Keratinocyte (primary cell): ENCODE measurements around the gene ITGB8. TPM values are rescaled to one million over a fixed set of nuclear protein-coding genes. Genes with fewer than 3 reads are reported as not detected.

Source experiments
- DNase-seq: peaks from one replicate; pipeline ENCODE4 v3.0.0-alpha.2; 2011; ENCODE audit warnings: low read depth, missing footprints, low spot score
- FAIRE-seq: peaks from 2 replicates; lab custom pipeline; 2011; peaks lifted over from hg19 to GRCh38; lab: Jason Lieb, UNC
- H2AFZ ChIP-seq: 2 replicates; pipeline ENCODE4 v1.6.0; 2012; ENCODE audit warnings: low read length, control low read depth, inconsistent platforms; ENCODE audit not compliant: control insufficient read depth
- H3K27ac ChIP-seq: 2 replicates; pipeline ENCODE4 v1.5.1; 2011; ENCODE audit warnings: low read length; ENCODE audit not compliant: control insufficient read depth, insufficient read depth
- H3K27me3 ChIP-seq: 3 replicates; pipeline ENCODE4 v1.6.0; 2011; ENCODE audit warnings: low read length; ENCODE audit not compliant: control insufficient read depth, insufficient read depth; ENCODE audit errors: extremely low read depth
- H3K36me3 ChIP-seq, 2 experiments: 2 replicates in 1 of 2; 3 replicates in 1 of 2; pipeline ENCODE4 v1.5.1; 2011; ENCODE audit warnings: low read length in 2 of 2, mild to moderate bottlenecking in 1 of 2; ENCODE audit not compliant: control insufficient read depth in 2 of 2, insufficient read depth in 2 of 2; ENCODE audit errors: extremely low read depth in 1 of 2
- H3K4me1 ChIP-seq: 3 replicates; pipeline ENCODE4 v1.5.1; 2011; ENCODE audit warnings: low read length; ENCODE audit not compliant: control insufficient read depth, insufficient read depth; ENCODE audit errors: extremely low read depth
- H3K4me2 ChIP-seq: 3 replicates; pipeline ENCODE4 v1.6.0; 2011; ENCODE audit warnings: low read depth, low read length; ENCODE audit not compliant: control insufficient read depth, insufficient read depth; ENCODE audit errors: extremely low read depth
- H3K4me3 ChIP-seq, 3 experiments: fragments of 200-600 bp in 1 of 3; sonication (generic) in 1 of 3; 2 replicates in 2 of 3; 3 replicates in 1 of 3; pipeline ENCODE4 v1.5.1; 2011 to 2016; ENCODE audit warnings: low read length in 3 of 3, mild to moderate bottlenecking in 3 of 3, control low read depth in 2 of 3, inconsistent platforms in 1 of 3, low read depth in 1 of 3, mixed read lengths in 1 of 3, mixed run types in 1 of 3, moderate library complexity in 1 of 3; ENCODE audit not compliant: control insufficient read depth in 2 of 3, insufficient read depth in 2 of 3; ENCODE audit errors: extremely low read depth in 1 of 3
- H3K79me2 ChIP-seq: 2 replicates; pipeline ENCODE4 v1.6.0; 2012; ENCODE audit warnings: low read length; ENCODE audit not compliant: control insufficient read depth, insufficient read depth
- H3K9ac ChIP-seq: 3 replicates; pipeline ENCODE4 v1.6.0; 2011; ENCODE audit warnings: low read length; ENCODE audit not compliant: control insufficient read depth, insufficient read depth; ENCODE audit errors: extremely low read depth
- H3K9me1 ChIP-seq: 3 replicates; pipeline ENCODE4 v1.6.0; 2011; ENCODE audit warnings: low read length; ENCODE audit not compliant: control insufficient read depth, insufficient read depth; ENCODE audit errors: extremely low read depth
- H3K9me3 ChIP-seq: 2 replicates; pipeline ENCODE4 v1.5.1; 2012; ENCODE audit warnings: low read depth, low read length; ENCODE audit not compliant: control insufficient read depth
- H4K20me1 ChIP-seq: 3 replicates; pipeline ENCODE4 v1.6.0; 2011; ENCODE audit warnings: low read length; ENCODE audit not compliant: control insufficient read depth, insufficient read depth; ENCODE audit errors: extremely low read depth
- EZH2 ChIP-seq: IDR thresholded peaks from one replicate; pipeline ENCODE4 v1.6.1; 2012; ENCODE audit warnings: inconsistent platforms, mild to moderate bottlenecking, low read length, moderate library complexity
- dilution Hi-C: fragments of 300-500 bp; cut with MboI; formaldehyde crosslinking; loops from one replicate; pipeline ENCODE4 v1.7.0; 2020; ENCODE audit warnings: low sequenced_read_pairs; ENCODE audit not compliant: extremely low pct_ligation_motif_present
- polyA plus RNA-seq, 5 experiments: library from polyadenylated mRNA; depleted of rRNA in 3 of 5; stranded (reverse) in 3 of 5; stranded (forward) in 1 of 5; unstranded in 1 of 5; fragments of >200 nt; gene quantifications; 1 replicate in 1 of 5; 2 replicates in 3 of 5; 3 replicates in 1 of 5; pipeline versions ENCODE4 v1.2.1 to v1.2.3, GENCODE V29; 2011 to 2012; ENCODE audit warnings: missing spikeins in 2 of 5, low read depth in 1 of 5, low replicate concordance in 1 of 5
- TF ChIP-seq, protein P1 (sequence below), 3 experiments: IDR thresholded peaks in 1 of 3; conservative IDR thresholded peaks in 1 of 3; optimal IDR thresholded peaks in 1 of 3; 2 replicates in 2 of 3; 3 replicates in 1 of 3; pipeline versions ENCODE3 to v1.5.1; 2011; ENCODE audit warnings: low read length in 3 of 3, mild to moderate bottlenecking in 3 of 3, moderate library complexity in 2 of 3, control low read depth in 1 of 3, inconsistent platforms in 1 of 3; ENCODE audit not compliant: insufficient read depth in 2 of 3; ENCODE audit errors: extremely low read depth in 1 of 3

The ITGB8 gene
- polyA plus RNA-seq, 1 donor (not counting 4 experiments of a cell fraction or from before 2014, with no cell fraction given), result 10.9 TPM

DNA sequence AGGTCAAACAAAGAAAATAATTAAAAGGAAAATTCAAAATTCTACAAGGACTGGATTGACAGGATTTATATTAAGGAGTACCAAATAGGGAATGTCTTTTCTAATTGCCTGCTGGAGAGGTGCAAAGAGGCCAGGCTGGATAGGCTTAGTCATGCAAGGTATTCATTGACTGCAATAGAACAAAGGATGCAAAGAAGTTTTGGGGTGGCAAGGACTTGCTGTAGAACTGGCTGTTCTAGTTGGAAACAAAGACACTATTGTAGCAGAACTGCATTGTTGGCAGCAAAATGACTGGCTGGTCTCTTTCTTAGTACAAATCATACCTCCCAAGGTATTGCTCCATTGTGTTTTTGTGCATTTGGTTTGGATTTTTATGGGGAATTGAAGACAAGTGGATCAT, 10.1 kb downstream of the ITGB8 start:
- Histone ChIP-seq H3K36me3 (no peaks in the 10 kb centered on the region), H3K27me3 (no peaks in the 10 kb centered on the region), H2AFZ (no peak overlapping the region), H3K9me1 (no peaks in the 10 kb centered on the region), H3K4me2 (peak overlapping the region; percentile 58), H3K9ac (no peak overlapping the region), H3K79me2 (peaks cover 23% of the 10 kb centered on the region), H3K4me1 (peaks cover 40% of the 10 kb centered on the region), H3K4me3 (peak overlapping the region in 1 of 3 experiments; percentile 15), H4K20me1 (no peaks in the 10 kb centered on the region), H3K27ac (peak overlapping the region; percentile 81), H3K9me3 (no peaks in the 10 kb centered on the region)
- dilution Hi-C loops, result no loop called here
- peak; percentile 100 for FAIRE-seq
- TF ChIP-seq, protein P1, sequence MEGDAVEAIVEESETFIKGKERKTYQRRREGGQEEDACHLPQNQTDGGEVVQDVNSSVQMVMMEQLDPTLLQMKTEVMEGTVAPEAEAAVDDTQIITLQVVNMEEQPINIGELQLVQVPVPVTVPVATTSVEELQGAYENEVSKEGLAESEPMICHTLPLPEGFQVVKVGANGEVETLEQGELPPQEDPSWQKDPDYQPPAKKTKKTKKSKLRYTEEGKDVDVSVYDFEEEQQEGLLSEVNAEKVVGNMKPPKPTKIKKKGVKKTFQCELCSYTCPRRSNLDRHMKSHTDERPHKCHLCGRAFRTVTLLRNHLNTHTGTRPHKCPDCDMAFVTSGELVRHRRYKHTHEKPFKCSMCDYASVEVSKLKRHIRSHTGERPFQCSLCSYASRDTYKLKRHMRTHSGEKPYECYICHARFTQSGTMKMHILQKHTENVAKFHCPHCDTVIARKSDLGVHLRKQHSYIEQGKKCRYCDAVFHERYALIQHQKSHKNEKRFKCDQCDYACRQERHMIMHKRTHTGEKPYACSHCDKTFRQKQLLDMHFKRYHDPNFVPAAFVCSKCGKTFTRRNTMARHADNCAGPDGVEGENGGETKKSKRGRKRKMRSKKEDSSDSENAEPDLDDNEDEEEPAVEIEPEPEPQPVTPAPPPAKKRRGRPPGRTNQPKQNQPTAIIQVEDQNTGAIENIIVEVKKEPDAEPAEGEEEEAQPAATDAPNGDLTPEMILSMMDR (optimal IDR thresholded peaks at IDR 0.05 in 1 of 3, IDR thresholded peaks at IDR 0.05 in 1 of 3, conservative IDR thresholded peaks at IDR 0.05 in 1 of 3; ENCODE audit: extremely low read depth in 1 of 3, insufficient read depth in 2 of 3, low read length in 3 of 3), result no peak
- TF ChIP-seq EZH2, result no peak
- peak; percentile 64 for DNase-seq

DNA sequence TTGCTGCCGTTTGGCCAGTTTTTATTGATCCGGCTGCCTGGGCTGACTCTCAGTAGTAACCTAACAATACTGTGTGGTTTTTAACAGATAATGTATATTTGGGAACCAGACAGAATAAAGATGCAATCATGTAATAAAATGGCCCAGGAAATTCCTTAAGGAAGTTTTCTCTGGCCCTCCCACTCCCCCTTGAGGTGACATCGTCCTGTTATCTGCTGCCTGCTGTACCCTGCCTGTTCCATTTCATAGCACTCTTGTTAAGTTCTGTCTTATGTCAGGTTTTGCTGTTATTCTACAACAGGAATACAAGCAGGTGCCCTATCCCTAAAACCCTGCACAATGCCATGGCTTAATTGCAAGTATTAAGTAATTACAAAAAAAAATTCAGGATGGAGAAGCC, 12.5 kb downstream of the ITGB8 start:
- FAIRE-seq (no peak), DNase-seq (no peak)
- H4K20me1 ChIP-seq, result no peaks in the 10 kb centered on the region
- H3K9me3 ChIP-seq, result no peaks in the 10 kb centered on the region
- TF ChIP-seq, protein P1 (optimal IDR thresholded peaks at IDR 0.05 in 1 of 3, IDR thresholded peaks at IDR 0.05 in 1 of 3, conservative IDR thresholded peaks at IDR 0.05 in 1 of 3; ENCODE audit: extremely low read depth in 1 of 3, insufficient read depth in 2 of 3, low read length in 3 of 3), result peak in 2 of 3 experiments; percentile 9 to 37
- no peak for TF ChIP-seq EZH2
- H3K79me2 ChIP-seq, result peaks cover 18% of the 10 kb centered on the region
- H3K4me1 ChIP-seq, result peaks cover 44% of the 10 kb centered on the region
- no peaks in the 10 kb centered on the region for H3K9me1 ChIP-seq
- H3K9ac ChIP-seq, result no peak overlapping the region
- H3K4me2 ChIP-seq, result no peak overlapping the region
- H3K27me3 ChIP-seq, result no peaks in the 10 kb centered on the region
- H3K36me3 ChIP-seq, result no peaks in the 10 kb centered on the region
- no peak overlapping the region for H3K4me3 ChIP-seq
- dilution Hi-C loops, result no loop called here
- no peak overlapping the region for H2AFZ ChIP-seq
- no peak overlapping the region for H3K27ac ChIP-seq
